HPDE6-E6E7 (cell line): ENCODE results near the gene NPFFR1.
"Not testable (repeated sequence)": the region's sequence is repeated elsewhere in the genome, so short reads cannot be mapped to it uniquely, and the experiment has no call there.

Experiments used
- DNase-seq: peaks from one replicate; pipeline ENCODE4 v3.0.0; 2011; ENCODE audit warnings: missing footprints; ENCODE audit errors: extremely low spot score

Gene NPFFR1

GRCh38 chr10:70222811-70223447, 60.9 kb downstream of the NPFFR1 start:
- not testable (repeated sequence) for DNase-seq

GRCh38 chr10:70222340-70222794, 61.4 kb downstream of the NPFFR1 start:
- DNase-seq: peak; percentile 76

- DNase-seq: no peak
Measured at GRCh38 chr10:70221030-70221429, 62.8 kb downstream of the NPFFR1 start.

GRCh38 chr10:70212879-70213278, 70.9 kb downstream of the NPFFR1 start:
- no peak for DNase-seq

- DNase-seq: no peak
Measured at GRCh38 chr10:70212277-70212676, 71.5 kb downstream of the NPFFR1 start.

GRCh38 chr10:70206762-70207161, 77.0 kb downstream of the NPFFR1 start:
- DNase-seq: no peak

- no peak for DNase-seq
Measured at GRCh38 chr10:70201105-70201504, 82.7 kb downstream of the NPFFR1 start.

- DNase-seq: no peak
Measured at GRCh38 chr10:70198696-70199466, 84.9 kb downstream of the NPFFR1 start.
